CD4-positive, CD25-positive, alpha-beta regulatory T cell (primary cell): ENCODE data around the gene SELPLG. TPM values are rescaled to one million over a fixed set of nuclear protein-coding genes. Genes with fewer than 3 reads are reported as not detected.

Source experiments
- ATAC-seq, 2 donors: fragments of 150-1000 bp; cut with Tn5 transposase; one replicate each; pipeline ENCODE4 v1.10.0; 2021; ENCODE audit warnings: low read depth in 2 of 2, moderate number of reproducible peaks in 2 of 2, moderate library complexity in 1 of 2
- DNase-seq, 3 donors: peaks; one replicate each; pipeline versions ENCODE4 v3.0.0 to v3.0.0-alpha.2; 2012 to 2022; ENCODE audit warnings: mixed read lengths in 1 of 3
- H3K27ac ChIP-seq: one replicate; pipeline ENCODE4 v1.7.0; 2013; ENCODE audit warnings: mild to moderate bottlenecking, low read length; ENCODE audit not compliant: insufficient read depth, poor library complexity, severe bottlenecking
- H3K27me3 ChIP-seq: one replicate; pipeline ENCODE4 v1.7.0; 2013; ENCODE audit warnings: low read length; ENCODE audit not compliant: control insufficient read depth, insufficient read depth
- H3K36me3 ChIP-seq: one replicate; pipeline ENCODE4 v1.7.0; 2013; ENCODE audit warnings: mild to moderate bottlenecking, low read length, moderate library complexity; ENCODE audit not compliant: control insufficient read depth, insufficient read depth
- H3K4me1 ChIP-seq: 2 replicates; pipeline ENCODE4 v1.7.0; 2013; ENCODE audit warnings: mild to moderate bottlenecking, low read length; ENCODE audit not compliant: insufficient read depth, control insufficient read depth, poor library complexity, severe bottlenecking
- H3K4me3 ChIP-seq: one replicate; pipeline ENCODE4 v1.7.0; 2013; ENCODE audit warnings: low read depth, mild to moderate bottlenecking, low read length, moderate library complexity
- H3K9me3 ChIP-seq, 2 experiments: 1 replicate in 1 of 2; 2 replicates in 1 of 2; pipeline ENCODE4 v1.7.0; 2013; ENCODE audit warnings: low read length in 2 of 2, mild to moderate bottlenecking in 1 of 2, moderate library complexity in 1 of 2; ENCODE audit not compliant: control insufficient read depth in 2 of 2
- H3K27ac Mint-ChIP-seq, 3 donors: one replicate each; pipeline ENCODE4 v1.8.0; 2020 to 2022; ENCODE audit warnings: mild to moderate bottlenecking in 3 of 3, mixed read lengths in 3 of 3, moderate library complexity in 2 of 3
- H3K27me3 Mint-ChIP-seq: one replicate; pipeline ENCODE4 v1.8.0; 2022; ENCODE audit warnings: mild to moderate bottlenecking, mixed read lengths
- H3K36me3 Mint-ChIP-seq: one replicate; pipeline ENCODE4 v1.8.0; 2020; ENCODE audit warnings: mixed read lengths
- H3K4me1 Mint-ChIP-seq, 4 donors: one replicate each; pipeline ENCODE4 v1.8.0; 2020 to 2022; ENCODE audit warnings: mixed read lengths in 4 of 4, mild to moderate bottlenecking in 1 of 4
- H3K4me3 Mint-ChIP-seq, 4 donors: one replicate each; pipeline ENCODE4 v1.8.0; 2020 to 2022; ENCODE audit warnings: mild to moderate bottlenecking in 4 of 4, mixed read lengths in 4 of 4, moderate library complexity in 3 of 4
- H3K9me3 Mint-ChIP-seq, 7 donors: one replicate each; pipeline ENCODE4 v1.8.0; 2020 to 2022; ENCODE audit warnings: mixed read lengths in 7 of 7, mild to moderate bottlenecking in 3 of 7, moderate library complexity in 2 of 7
- polyA plus RNA-seq, 4 donors: library from polyadenylated mRNA; unstranded; fragments of 300-500 nt; fragmentation: Illumina TruSeq; gene quantifications; one replicate each; pipeline ENCODE4 v1.2.3, GENCODE V29; 2021
- total RNA-seq: library from RNA; stranded (reverse); gene quantifications from one replicate; pipeline ENCODE4 v1.2.3, GENCODE V29; 2022

The SELPLG gene
- total and polyA plus RNA-seq, 5 donors from 2014 or later = 218 to 844 (median 816) TPM

GRCh38 chr12:108641446-108642268, 8.0 kb upstream of the SELPLG start:
- H3K27ac ChIP-seq = no peak overlapping the region
- peaks cover 3% of the 10 kb centered on the region for H3K36me3 Mint-ChIP-seq
- H3K4me3 ChIP-seq = no peak overlapping the region
- ATAC-seq (no peak), DNase-seq (no peak)
- H3K9me3 ChIP-seq = no peaks in the 10 kb centered on the region
- H3K4me1 ChIP-seq = peaks cover 11% of the 10 kb centered on the region
- H3K27me3 Mint-ChIP-seq = no peaks in the 10 kb centered on the region
- peaks cover 0 to 2% (median 0%) of the 10 kb centered on the region in 7 donors for H3K9me3 Mint-ChIP-seq
- H3K27ac Mint-ChIP-seq = peak overlapping the region in 1 of 3 donors; percentile 55
- H3K4me3 Mint-ChIP-seq = no peak overlapping the region
- H3K4me1 Mint-ChIP-seq = peaks cover 25 to 48% (median 28%) of the 10 kb centered on the region in 4 donors
- no peaks in the 10 kb centered on the region for H3K36me3 ChIP-seq
- no peaks in the 10 kb centered on the region for H3K27me3 ChIP-seq

GRCh38 chr12:108640802-108641445, 7.2 kb upstream of the SELPLG start:
- Mint-ChIP-seq H3K4me1 (peaks cover 25 to 46% (median 27%) of the 10 kb centered on the region in 4 donors), H3K9me3 (peaks cover 0 to 2% (median 0%) of the 10 kb centered on the region in 7 donors), H3K4me3 (no peak overlapping the region), H3K27me3 (no peaks in the 10 kb centered on the region), H3K27ac (peak overlapping the region in 1 of 3 donors; percentile 55), H3K36me3 (peaks cover 3% of the 10 kb centered on the region)
- no peak for DNase-seq
- Histone ChIP-seq H3K4me3 (no peak overlapping the region), H3K36me3 (no peaks in the 10 kb centered on the region), H3K9me3 (no peaks in the 10 kb centered on the region), H3K27ac (no peak overlapping the region), H3K4me1 (peaks cover 14% of the 10 kb centered on the region), H3K27me3 (no peaks in the 10 kb centered on the region)
- no peak for ATAC-seq

GRCh38 chr12:108638997-108639822, 5.5 kb upstream of the SELPLG start:
- Histone ChIP-seq H3K4me1 (peaks cover 28% of the 10 kb centered on the region), H3K27me3 (no peaks in the 10 kb centered on the region), H3K9me3 (no peaks in the 10 kb centered on the region), H3K36me3 (no peaks in the 10 kb centered on the region), H3K27ac (no peak overlapping the region), H3K4me3 (no peak overlapping the region)
- Mint-ChIP-seq H3K27me3 (no peaks in the 10 kb centered on the region), H3K27ac (peak overlapping the region in 1 of 3 donors; percentile 6), H3K9me3 (peaks cover 0 to 2% (median 0%) of the 10 kb centered on the region in 7 donors), H3K36me3 (no peaks in the 10 kb centered on the region), H3K4me1 (peaks cover 18 to 55% (median 27%) of the 10 kb centered on the region in 4 donors), H3K4me3 (peak overlapping the region in 1 of 4 donors; percentile 43)
- ATAC-seq (no peak), DNase-seq (no peak)

GRCh38 chr12:108638141-108638827, 4.6 kb upstream of the SELPLG start:
- H3K27ac ChIP-seq = no peak overlapping the region
- no peaks in the 10 kb centered on the region for H3K9me3 ChIP-seq
- H3K4me3 ChIP-seq = no peak overlapping the region
- Mint-ChIP-seq H3K9me3 (peaks cover 0 to 2% (median 0%) of the 10 kb centered on the region in 7 donors), H3K4me3 (no peak overlapping the region), H3K4me1 (peaks cover 22 to 58% (median 31%) of the 10 kb centered on the region in 4 donors), H3K27me3 (no peaks in the 10 kb centered on the region), H3K36me3 (no peaks in the 10 kb centered on the region), H3K27ac (no peak overlapping the region)
- DNase-seq (no peak), ATAC-seq (no peak)
- no peaks in the 10 kb centered on the region for H3K27me3 ChIP-seq
- peaks cover 38% of the 10 kb centered on the region for H3K4me1 ChIP-seq
- H3K36me3 ChIP-seq = no peaks in the 10 kb centered on the region

- H3K9me3 Mint-ChIP-seq = peaks cover 0 to 2% (median 0%) of the 10 kb centered on the region in 7 donors
- Histone ChIP-seq H3K4me3 (no peak overlapping the region), H3K4me1 (peaks cover 43% of the 10 kb centered on the region), H3K27me3 (no peaks in the 10 kb centered on the region), H3K9me3 (no peaks in the 10 kb centered on the region), H3K36me3 (no peaks in the 10 kb centered on the region), H3K27ac (no peak overlapping the region)
- H3K27ac Mint-ChIP-seq = peak overlapping the region in 2 of 3 donors; percentile 35 to 62
- H3K27me3 Mint-ChIP-seq = no peaks in the 10 kb centered on the region
- peak overlapping the region in 3 of 4 donors; percentile 17 to 74 (median 18) for H3K4me3 Mint-ChIP-seq
- peaks cover 22 to 58% (median 31%) of the 10 kb centered on the region in 4 donors for H3K4me1 Mint-ChIP-seq
- ATAC-seq (no peak), DNase-seq (no peak)
- H3K36me3 Mint-ChIP-seq = no peaks in the 10 kb centered on the region
Observed at GRCh38 chr12:108637222-108637971, 3.7 kb upstream of the SELPLG start.

- DNase-seq = no peak
- H3K36me3 Mint-ChIP-seq = peaks cover 8% of the 10 kb centered on the region
- peaks cover 47% of the 10 kb centered on the region for H3K4me1 ChIP-seq
Observed at GRCh38 chr12:108635997-108636808, 2.5 kb upstream of the SELPLG start.

More at GRCh38 chr12:108635997-108636808, 2.5 kb upstream of the SELPLG start:
- Histone ChIP-seq H3K27me3 (no peaks in the 10 kb centered on the region), H3K36me3 (no peaks in the 10 kb centered on the region), H3K27ac (peak overlapping the region; percentile 95), H3K4me3 (peak overlapping the region; percentile 99), H3K9me3 (no peaks in the 10 kb centered on the region)
- Mint-ChIP-seq H3K9me3 (peaks cover 0 to 4% (median 0%) of the 10 kb centered on the region in 7 donors), H3K27me3 (peaks cover 8% of the 10 kb centered on the region), H3K27ac (peak overlapping the region; percentile 99 to 100 (median 99)), H3K4me3 (peak overlapping the region; percentile 98 to 100 (median 99)), H3K4me1 (peaks cover 22 to 62% (median 38%) of the 10 kb centered on the region in 4 donors)
- no peak for ATAC-seq
